Measurements from ENCODE around the gene RFTN1. TPM values are rescaled to one million over a fixed set of nuclear protein-coding genes. Genes with fewer than 3 reads are reported as not detected.

The RFTN1 gene
- polyA plus RNA-seq, 3 donors = 17.4 to 28.0 (median 27.2) TPM

DNA sequence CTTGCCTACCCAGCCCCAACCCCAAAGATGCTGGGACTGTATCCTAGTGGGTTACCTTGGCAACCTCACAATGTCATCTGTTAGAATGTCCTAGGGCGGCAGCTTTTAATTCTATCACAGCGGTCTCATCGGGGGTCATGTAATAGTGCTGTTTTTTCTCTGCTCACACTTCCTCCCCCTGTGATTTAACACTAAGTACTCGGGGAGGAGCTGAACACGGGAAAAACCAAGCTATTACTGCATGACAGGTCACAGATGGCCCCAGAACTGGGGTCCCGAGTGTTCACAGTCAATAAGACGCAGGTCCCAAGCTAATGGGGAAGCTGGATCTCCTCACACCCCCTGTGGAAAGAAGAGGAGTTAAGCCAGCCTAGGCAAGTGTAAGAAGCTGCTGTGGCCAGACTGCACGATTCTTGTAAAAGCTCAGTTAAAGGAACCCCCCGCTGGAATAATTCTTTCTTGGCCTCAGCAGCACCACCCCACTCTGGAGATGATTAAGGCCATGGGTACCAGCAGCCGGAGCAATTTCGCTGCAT, 2.5 kb upstream of the RFTN1 start:
- no peak overlapping the region for H3K27ac ChIP-seq (ENCODE audit: low read depth in 1 of 2, low read length in 2 of 2)
- intact Hi-C loops (cut with micrococcal nuclease) = no loop called here

DNA sequence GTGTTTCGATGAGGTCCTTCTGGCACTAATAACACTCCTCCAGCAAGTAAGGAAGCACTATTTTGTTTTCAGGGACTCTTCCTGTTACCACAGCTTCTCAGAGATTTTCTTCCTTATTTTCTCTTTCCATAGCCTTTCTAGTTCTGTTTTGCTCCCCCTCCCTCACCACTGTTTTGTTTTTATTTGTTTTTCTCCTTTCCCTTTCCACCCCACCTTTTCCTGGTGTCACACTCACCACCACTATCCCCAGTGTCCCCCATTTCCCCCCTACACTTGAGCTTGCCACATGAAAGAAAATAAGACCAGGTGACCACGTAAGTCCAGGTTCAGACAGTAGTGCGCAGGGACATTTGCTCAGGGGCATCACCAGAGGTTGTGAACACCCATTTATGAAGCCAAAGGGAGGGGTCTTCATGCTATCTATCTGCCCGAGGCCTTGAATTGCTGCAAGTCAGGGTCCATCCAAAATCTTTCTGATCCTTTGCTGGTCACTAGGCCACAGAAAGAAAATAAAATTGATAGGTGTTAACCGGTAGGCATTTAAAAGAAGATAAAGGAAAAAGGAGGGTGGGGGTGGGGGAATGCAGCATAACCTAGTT, 1.4 kb upstream of the RFTN1 start:
- Mint-ChIP-seq H3K4me1 (peaks cover 49% of the 10 kb centered on the region), H3K36me3 (peaks cover 0 to 7% of the 10 kb centered on the region in 2 donors), H3K4me3 (peak overlapping the region; percentile 79 to 98), H3K27me3 (ENCODE audit: low read depth in 3 of 3) (peaks cover 2 to 4% (median 2%) of the 10 kb centered on the region in 3 donors), H3K27ac (peak overlapping the region; percentile 45 to 90 (median 85)), H3K9me3 (peaks cover 0 to 3% (median 0%) of the 10 kb centered on the region in 7 donors)
- H3K9ac ChIP-seq (ENCODE audit: insufficient read depth, low read length, poor library complexity, severe bottlenecking) = no peak overlapping the region
- H3K27ac ChIP-seq (ENCODE audit: low read depth in 1 of 2, low read length in 2 of 2) = peak overlapping the region; percentile 22 to 82
- TF ChIP-seq, protein P1, sequence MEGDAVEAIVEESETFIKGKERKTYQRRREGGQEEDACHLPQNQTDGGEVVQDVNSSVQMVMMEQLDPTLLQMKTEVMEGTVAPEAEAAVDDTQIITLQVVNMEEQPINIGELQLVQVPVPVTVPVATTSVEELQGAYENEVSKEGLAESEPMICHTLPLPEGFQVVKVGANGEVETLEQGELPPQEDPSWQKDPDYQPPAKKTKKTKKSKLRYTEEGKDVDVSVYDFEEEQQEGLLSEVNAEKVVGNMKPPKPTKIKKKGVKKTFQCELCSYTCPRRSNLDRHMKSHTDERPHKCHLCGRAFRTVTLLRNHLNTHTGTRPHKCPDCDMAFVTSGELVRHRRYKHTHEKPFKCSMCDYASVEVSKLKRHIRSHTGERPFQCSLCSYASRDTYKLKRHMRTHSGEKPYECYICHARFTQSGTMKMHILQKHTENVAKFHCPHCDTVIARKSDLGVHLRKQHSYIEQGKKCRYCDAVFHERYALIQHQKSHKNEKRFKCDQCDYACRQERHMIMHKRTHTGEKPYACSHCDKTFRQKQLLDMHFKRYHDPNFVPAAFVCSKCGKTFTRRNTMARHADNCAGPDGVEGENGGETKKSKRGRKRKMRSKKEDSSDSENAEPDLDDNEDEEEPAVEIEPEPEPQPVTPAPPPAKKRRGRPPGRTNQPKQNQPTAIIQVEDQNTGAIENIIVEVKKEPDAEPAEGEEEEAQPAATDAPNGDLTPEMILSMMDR (IDR thresholded peaks at IDR 0.05) = no peak
- H2AFZ ChIP-seq (ENCODE audit: insufficient read depth, low read depth, low read length, poor library complexity, severe bottlenecking) = peak overlapping the region; percentile 91
- peaks cover 12% of the 10 kb centered on the region for H4K20me1 ChIP-seq (ENCODE audit: insufficient read depth, low read length)
- peaks cover 26% of the 10 kb centered on the region for H3K79me2 ChIP-seq (ENCODE audit: insufficient read depth, low read length)
- intact Hi-C loops (cut with micrococcal nuclease) = no loop called here
- 70% methylated on average over 4 of the region's 5 CpGs for WGBS (ENCODE audit: insufficient coverage)
- peak overlapping the region in 1 of 3 experiments; percentile 91 for H3K4me3 ChIP-seq (replicated peaks in 1 of 3; ENCODE audit: low read depth in 2 of 3, low read length in 3 of 3)
- DNase-seq = peak in 2 of 3 donors; percentile 31 to 40
- H3K9me3 ChIP-seq (replicated peaks in 1 of 2; ENCODE audit: control insufficient read depth in 1 of 2, insufficient read depth in 1 of 2, low read length in 2 of 2) = no peaks in the 10 kb centered on the region
- H3K36me3 ChIP-seq (replicated peaks in 1 of 2; ENCODE audit: control insufficient read depth in 1 of 2, insufficient read depth in 2 of 2, low read length in 2 of 2) = no peaks in the 10 kb centered on the region
- no peaks in the 10 kb centered on the region for H3K27me3 ChIP-seq (ENCODE audit: control insufficient read depth in 2 of 2, insufficient read depth in 2 of 2, low read length in 2 of 2)
- peak overlapping the region; percentile 84 for H3K4me2 ChIP-seq (replicated peaks; ENCODE audit: extremely low read depth, low read length, poor library complexity, severe bottlenecking)
- H3K4me1 ChIP-seq (ENCODE audit: control insufficient read depth in 1 of 2, insufficient read depth in 2 of 2, low read length in 2 of 2) = peaks cover 37 to 55% of the 10 kb centered on the region in 2 donors

More for the DNA sequence above, 2.5 kb upstream of the RFTN1 start:
- TF ChIP-seq, protein P1 (IDR thresholded peaks at IDR 0.05) = no peak
- Mint-ChIP-seq H3K27ac (peak overlapping the region in 2 of 7 donors; percentile 23 to 45), H3K27me3 (ENCODE audit: low read depth in 3 of 3) (peaks cover 2 to 3% (median 2%) of the 10 kb centered on the region in 3 donors), H3K9me3 (peaks cover 0 to 3% (median 0%) of the 10 kb centered on the region in 7 donors), H3K4me1 (peaks cover 57% of the 10 kb centered on the region), H3K36me3 (peaks cover 0 to 2% of the 10 kb centered on the region in 2 donors), H3K4me3 (peak overlapping the region in 1 of 2 donors; percentile 39)
- peaks cover 41 to 61% of the 10 kb centered on the region in 2 donors for H3K4me1 ChIP-seq (ENCODE audit: control insufficient read depth in 1 of 2, insufficient read depth in 2 of 2, low read length in 2 of 2)
- no peak overlapping the region for H3K9ac ChIP-seq (ENCODE audit: insufficient read depth, low read length, poor library complexity, severe bottlenecking)
- H3K36me3 ChIP-seq (replicated peaks in 1 of 2; ENCODE audit: control insufficient read depth in 1 of 2, insufficient read depth in 2 of 2, low read length in 2 of 2) = no peaks in the 10 kb centered on the region
- no peaks in the 10 kb centered on the region for H3K9me3 ChIP-seq (replicated peaks in 1 of 2; ENCODE audit: control insufficient read depth in 1 of 2, insufficient read depth in 1 of 2, low read length in 2 of 2)
- WGBS (ENCODE audit: insufficient coverage) = no CpG with 5 or more reads among the region's 11 CpGs
- no peaks in the 10 kb centered on the region for H3K27me3 ChIP-seq (ENCODE audit: control insufficient read depth in 2 of 2, insufficient read depth in 2 of 2, low read length in 2 of 2)
- no peak overlapping the region for H3K4me3 ChIP-seq (replicated peaks in 1 of 3; ENCODE audit: low read depth in 2 of 3, low read length in 3 of 3)
- peak overlapping the region; percentile 7 for H2AFZ ChIP-seq (ENCODE audit: insufficient read depth, low read depth, low read length, poor library complexity, severe bottlenecking)
- peaks cover 15% of the 10 kb centered on the region for H3K79me2 ChIP-seq (ENCODE audit: insufficient read depth, low read length)
- no peak overlapping the region for H3K4me2 ChIP-seq (replicated peaks; ENCODE audit: extremely low read depth, low read length, poor library complexity, severe bottlenecking)
- peak in 1 of 3 donors; percentile 22 for DNase-seq
- peaks cover 5% of the 10 kb centered on the region for H4K20me1 ChIP-seq (ENCODE audit: insufficient read depth, low read length)
